ENCODE data around the gene MCOLN1. TPM values are rescaled to one million over a fixed set of nuclear protein-coding genes. Genes with fewer than 3 reads are reported as not detected.

Gene MCOLN1
- total and polyA plus RNA-seq, 2 of the 4 experiments (the other 2 are of a cell fraction): 3.4 to 19.6 TPM

- H2BK20ac ChIP-seq (ENCODE audit: low read depth, low read length): no peak overlapping the region
- ATAC-seq (ENCODE audit: low read depth): no peak
- no TSS peak for BruUV-seq (replicated peaks)
- H3K23ac ChIP-seq (ENCODE audit: low read depth, low read length): no peak overlapping the region
- no peak overlapping the region for H3K56ac ChIP-seq (ENCODE audit: extremely low read depth, insufficient read depth, low read length)
- no peak overlapping the region for H3K9ac ChIP-seq (ENCODE audit: low read depth, low read length)
- DNase-seq: no peak
- no peak overlapping the region for H3K27ac ChIP-seq (ENCODE audit: insufficient read depth, low read length)
- no peak overlapping the region for H2BK5ac ChIP-seq (ENCODE audit: low read depth, low read length, poor library complexity, severe bottlenecking)
- no peak overlapping the region for H3K4ac ChIP-seq (ENCODE audit: low read depth, low read length)
- H3K4me3 ChIP-seq (ENCODE audit: insufficient read depth, low read depth, low read length): no peak overlapping the region
- H4K8ac ChIP-seq (ENCODE audit: low read depth in 2 of 2, low read length in 2 of 2): no peak overlapping the region
- no peak overlapping the region for H2BK15ac ChIP-seq (ENCODE audit: low read depth, low read length)
- no peak overlapping the region for H2AK9ac ChIP-seq (replicated peaks; ENCODE audit: low read depth, low read length, poor library complexity)
- H4K91ac ChIP-seq (ENCODE audit: insufficient read depth, low read depth, low read length): no peak overlapping the region
- ChIA-PET POLR2A (ENCODE audit: unreplicated experiment) (no interaction called here), CTCF (no interaction called here)
- H3K27me3 ChIP-seq (ENCODE audit: control insufficient read depth, insufficient read depth, low read length): no peaks in the 10 kb centered on the region
- no peaks in the 10 kb centered on the region; the same call in 1 of the 2 replicates for H3K9me3 ChIP-seq (ENCODE audit: control insufficient read depth, insufficient read depth, low read length)
- no peak for TF ChIP-seq MXI1 (IDR thresholded peaks at IDR 0.05; ENCODE audit: borderline replicate concordance, low read depth, low read length)
- TF ChIP-seq SMC3 (IDR thresholded peaks at IDR 0.05; ENCODE audit: low read depth, low read length): no peak
- no peak for TF ChIP-seq ELK1 (IDR thresholded peaks at IDR 0.05; ENCODE audit: borderline replicate concordance, low read depth, low read length)
- TF ChIP-seq, protein P1, sequence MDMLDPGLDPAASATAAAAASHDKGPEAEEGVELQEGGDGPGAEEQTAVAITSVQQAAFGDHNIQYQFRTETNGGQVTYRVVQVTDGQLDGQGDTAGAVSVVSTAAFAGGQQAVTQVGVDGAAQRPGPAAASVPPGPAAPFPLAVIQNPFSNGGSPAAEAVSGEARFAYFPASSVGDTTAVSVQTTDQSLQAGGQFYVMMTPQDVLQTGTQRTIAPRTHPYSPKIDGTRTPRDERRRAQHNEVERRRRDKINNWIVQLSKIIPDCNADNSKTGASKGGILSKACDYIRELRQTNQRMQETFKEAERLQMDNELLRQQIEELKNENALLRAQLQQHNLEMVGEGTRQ (IDR thresholded peaks at IDR 0.05; ENCODE audit: low read depth, low read length): no peak
- TF ChIP-seq RFX5 (IDR thresholded peaks at IDR 0.05; ENCODE audit: low read depth, low read length): no peak
- no peak for TF ChIP-seq FOS (IDR thresholded peaks at IDR 0.05; ENCODE audit: low read depth, low read length)
- no peak for TF ChIP-seq POLR2A (IDR thresholded peaks at IDR 0.05; ENCODE audit: low read depth, low read length)
- no peak for TF ChIP-seq CHD1 (IDR thresholded peaks at IDR 0.05; ENCODE audit: low read depth, low read length)
- TF ChIP-seq, protein P2, sequence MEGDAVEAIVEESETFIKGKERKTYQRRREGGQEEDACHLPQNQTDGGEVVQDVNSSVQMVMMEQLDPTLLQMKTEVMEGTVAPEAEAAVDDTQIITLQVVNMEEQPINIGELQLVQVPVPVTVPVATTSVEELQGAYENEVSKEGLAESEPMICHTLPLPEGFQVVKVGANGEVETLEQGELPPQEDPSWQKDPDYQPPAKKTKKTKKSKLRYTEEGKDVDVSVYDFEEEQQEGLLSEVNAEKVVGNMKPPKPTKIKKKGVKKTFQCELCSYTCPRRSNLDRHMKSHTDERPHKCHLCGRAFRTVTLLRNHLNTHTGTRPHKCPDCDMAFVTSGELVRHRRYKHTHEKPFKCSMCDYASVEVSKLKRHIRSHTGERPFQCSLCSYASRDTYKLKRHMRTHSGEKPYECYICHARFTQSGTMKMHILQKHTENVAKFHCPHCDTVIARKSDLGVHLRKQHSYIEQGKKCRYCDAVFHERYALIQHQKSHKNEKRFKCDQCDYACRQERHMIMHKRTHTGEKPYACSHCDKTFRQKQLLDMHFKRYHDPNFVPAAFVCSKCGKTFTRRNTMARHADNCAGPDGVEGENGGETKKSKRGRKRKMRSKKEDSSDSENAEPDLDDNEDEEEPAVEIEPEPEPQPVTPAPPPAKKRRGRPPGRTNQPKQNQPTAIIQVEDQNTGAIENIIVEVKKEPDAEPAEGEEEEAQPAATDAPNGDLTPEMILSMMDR (conservative IDR thresholded peaks at IDR 0.05; ENCODE audit: low read depth, low read length): no peak
- TF ChIP-seq BHLHE40 (IDR thresholded peaks at IDR 0.05; ENCODE audit: low read depth, low read length): no peak
- in situ Hi-C loops (cut with MboI; ENCODE audit: low sequenced_read_pairs) (no loop called here), dilution Hi-C loops (cut with HindIII; ENCODE audit: low sequenced_read_pairs, unreplicated experiment) (no loop called here), intact Hi-C loops (cut with micrococcal nuclease) (no loop called here)
- H4K20me1 ChIP-seq (ENCODE audit: insufficient read depth, low read length): no peaks in the 10 kb centered on the region
- H3K4me1 ChIP-seq (ENCODE audit: control insufficient read depth, insufficient read depth, low read length): peaks cover 2% of the 10 kb centered on the region; the same call in 1 of the 2 replicates
- no peaks in the 10 kb centered on the region for H3K79me1 ChIP-seq (ENCODE audit: low read depth in 1 of 2, low read length in 2 of 2)
- H2BK120ac ChIP-seq (ENCODE audit: low read depth, low read length): no peak overlapping the region
- H3K14ac ChIP-seq (replicated peaks; ENCODE audit: low read depth, low read length): no peak overlapping the region
- no peak overlapping the region for H2AK5ac ChIP-seq (ENCODE audit: low read depth, low read length)
- WGBS, 2 experiments (ENCODE audit: extremely low coverage in 2 of 2, insufficient read length in 1 of 2): 83% methylated on average over 1 of the region's 10 CpGs; no CpG with 5 or more reads in 1 of the 2 experiments
- H3K4me2 ChIP-seq (ENCODE audit: low read depth, low read length): no peak overlapping the region
- H3K36me3 ChIP-seq (ENCODE audit: control insufficient read depth, insufficient read depth, low read length): peaks cover 3% of the 10 kb centered on the region; the same call in 1 of the 2 replicates
- no peak overlapping the region for H4K5ac ChIP-seq (ENCODE audit: low read depth, low read length)
- H3K18ac ChIP-seq (ENCODE audit: low read depth, low read length): no peak overlapping the region
- peak overlapping the region; percentile 8 for H2AFZ ChIP-seq (replicated peaks; ENCODE audit: low read length, poor library complexity)
- H3K9me1 ChIP-seq (ENCODE audit: insufficient read depth, low read length): no peaks in the 10 kb centered on the region
Observed at GRCh38 chr19:7477758-7478157, 44.7 kb upstream of the MCOLN1 start.

All from IMR-90 (cell line).